Stimulated activated CD4-positive, alpha-beta T cell treated with anti-CD3 and anti-CD28 coated beads, Interleukin-15, amount 100 ng/mL, for 1 hour (primary cell): ENCODE results near the gene DPH2.

Experiments used
- DNase-seq, 2 donors: peaks; one replicate each; pipeline ENCODE4 v3.0.0-alpha.2; 2020; ENCODE audit warnings: low read depth in 1 of 2, low spot score in 1 of 2

The DPH2 gene

DNA sequence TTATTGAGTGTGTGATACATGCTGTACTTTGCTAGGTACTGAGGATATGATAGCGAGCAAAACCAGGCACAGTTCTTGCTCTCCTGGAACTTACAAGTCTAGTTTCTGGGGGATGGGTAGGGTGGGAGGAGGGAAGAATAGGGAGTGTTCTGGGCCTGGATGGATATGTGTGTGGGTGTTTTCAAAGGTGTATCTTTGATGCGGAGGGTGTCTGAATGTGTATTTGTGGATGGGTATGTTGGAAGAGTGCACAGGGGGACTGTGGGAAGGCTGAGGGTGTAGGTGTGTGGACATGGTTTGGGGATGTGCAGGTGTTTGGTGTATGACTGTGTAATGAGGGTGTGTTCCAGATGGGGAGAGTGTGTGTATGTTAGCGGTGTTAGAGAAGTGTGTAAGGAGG lies 4.5 kb upstream of the DPH2 start:
- DNase-seq = no peak

DNA sequence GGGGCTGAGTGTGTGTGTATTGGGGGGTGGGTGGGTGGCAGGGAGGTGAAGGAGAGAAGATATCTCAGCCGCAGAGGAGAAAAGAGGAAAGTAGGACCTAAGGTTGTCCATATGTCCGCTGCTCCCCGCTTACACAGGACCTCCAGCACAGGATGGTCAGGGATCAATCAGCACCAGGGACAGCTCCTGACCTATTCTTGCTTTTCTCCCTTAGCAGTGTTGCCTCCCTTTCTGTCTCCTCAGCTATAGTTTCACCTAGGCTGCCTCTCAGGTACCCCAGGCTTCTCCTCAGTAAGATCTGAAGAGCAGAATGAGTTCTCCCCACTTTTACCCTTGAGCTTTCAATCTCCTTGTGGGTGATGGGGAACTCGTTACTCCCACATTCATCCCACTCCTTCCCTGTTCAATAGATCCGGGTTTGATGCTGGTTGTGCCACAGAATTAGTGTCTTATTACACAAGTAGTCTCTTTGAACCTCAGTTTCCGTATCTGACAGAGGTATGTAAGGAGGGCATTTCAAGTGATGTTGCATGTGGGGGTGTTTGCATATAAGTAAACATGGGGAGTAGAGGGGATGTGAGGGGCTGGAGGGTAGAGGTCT lies 1.4 kb upstream of the DPH2 start:
- DNase-seq = no peak

DNA sequence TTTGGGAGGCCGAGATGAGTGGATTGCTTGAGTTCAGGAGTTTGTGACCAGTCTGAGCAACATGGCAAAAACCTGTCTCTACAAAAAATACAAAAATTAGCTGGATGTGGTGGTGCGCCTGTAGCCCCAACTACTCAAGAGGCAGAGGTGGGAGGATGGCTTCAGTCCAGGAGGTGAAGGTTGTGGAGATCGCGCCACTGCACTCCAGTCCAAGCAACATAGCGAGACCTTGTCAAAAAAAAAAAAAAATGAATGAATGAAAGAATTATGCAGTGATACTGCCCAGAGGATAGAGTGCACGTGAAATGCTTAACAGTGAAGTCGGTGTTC lies 429 bp upstream of the DPH2 start:
- DNase-seq = no peak

DNA sequence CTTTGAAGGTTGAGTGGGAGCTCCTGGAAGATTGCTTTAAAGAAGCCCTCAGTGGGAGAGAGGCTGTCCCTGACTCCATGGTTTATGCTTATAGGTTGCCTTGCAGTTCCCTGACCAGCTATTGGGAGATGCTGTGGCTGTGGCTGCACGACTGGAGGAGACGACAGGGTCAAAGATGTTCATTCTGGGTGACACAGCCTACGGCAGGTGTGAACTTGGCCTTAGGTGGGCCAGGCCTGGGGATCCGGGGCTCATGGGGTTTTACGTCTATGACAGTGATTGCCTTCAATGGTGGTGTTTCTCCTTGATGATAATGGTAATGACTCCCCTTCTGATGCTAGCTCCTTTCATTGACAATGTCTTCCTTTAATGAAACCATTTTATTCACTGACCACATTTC lies 692 bp downstream of the DPH2 start:
- no peak for DNase-seq

DNA sequence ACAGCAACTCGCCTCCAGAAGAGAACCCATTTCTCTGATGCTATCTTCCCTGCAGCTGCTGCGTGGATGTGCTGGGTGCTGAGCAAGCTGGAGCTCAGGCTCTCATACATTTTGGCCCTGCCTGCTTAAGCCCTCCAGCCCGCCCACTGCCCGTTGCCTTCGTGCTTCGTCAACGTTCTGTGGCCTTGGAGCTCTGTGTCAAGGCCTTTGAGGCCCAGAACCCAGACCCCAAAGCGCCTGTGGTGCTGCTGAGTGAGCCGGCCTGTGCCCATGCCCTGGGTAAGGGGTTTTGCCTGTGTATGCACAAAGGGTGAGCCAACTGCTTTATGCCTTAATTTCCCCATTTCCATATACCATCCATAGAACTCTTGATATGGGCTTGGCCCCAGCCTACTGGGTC lies 1.1 kb downstream of the DPH2 start:
- no peak for DNase-seq

DNA sequence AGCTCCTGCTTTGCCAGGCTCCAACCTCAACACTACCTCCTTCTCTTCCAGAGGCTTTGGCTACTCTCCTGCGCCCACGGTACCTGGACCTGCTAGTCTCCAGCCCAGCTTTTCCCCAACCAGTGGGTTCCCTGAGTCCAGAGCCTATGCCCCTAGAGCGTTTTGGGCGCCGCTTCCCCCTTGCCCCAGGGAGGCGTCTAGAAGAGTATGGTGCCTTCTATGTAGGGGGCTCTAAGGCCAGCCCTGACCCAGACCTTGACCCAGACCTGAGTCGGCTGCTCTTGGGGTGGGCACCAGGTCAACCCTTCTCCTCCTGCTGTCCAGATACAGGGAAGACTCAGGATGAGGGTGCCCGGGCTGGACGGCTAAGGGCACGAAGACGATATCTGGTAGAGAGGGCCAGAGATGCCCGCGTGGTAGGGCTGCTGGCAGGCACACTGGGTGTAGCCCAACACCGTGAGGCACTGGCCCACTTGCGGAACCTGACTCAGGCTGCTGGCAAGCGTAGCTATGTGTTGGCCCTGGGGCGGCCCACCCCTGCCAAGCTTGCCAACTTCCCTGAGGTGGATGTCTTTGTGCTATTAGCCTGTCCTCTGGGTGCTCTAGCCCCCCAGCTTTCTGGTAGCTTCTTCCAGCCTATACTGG lies 1.6 kb downstream of the DPH2 start:
- DNase-seq = no peak

DNA sequence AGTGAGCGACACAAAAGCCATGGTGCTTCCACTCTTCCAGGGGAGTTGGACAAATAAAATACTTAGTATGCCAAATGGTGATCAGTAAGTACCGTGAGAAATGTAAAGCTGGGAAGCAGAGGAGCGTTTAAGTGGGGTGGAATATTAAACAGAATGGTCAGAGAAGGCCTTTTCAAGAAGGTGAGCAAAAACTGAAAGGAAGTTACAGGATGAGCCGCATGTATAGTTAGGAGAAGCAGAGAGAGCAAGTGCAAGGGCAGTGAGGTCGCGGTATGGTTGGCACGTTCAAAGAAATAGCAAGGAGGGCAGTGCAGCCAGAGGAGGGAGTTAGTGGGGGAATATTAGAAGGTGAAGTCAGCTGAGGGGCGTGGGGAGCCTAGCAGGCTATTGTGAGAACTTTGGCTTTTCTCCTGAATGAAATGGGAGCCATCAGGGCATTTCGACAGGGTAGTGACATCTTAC lies 4.2 kb downstream of the DPH2 start:
- no peak for DNase-seq

DNA sequence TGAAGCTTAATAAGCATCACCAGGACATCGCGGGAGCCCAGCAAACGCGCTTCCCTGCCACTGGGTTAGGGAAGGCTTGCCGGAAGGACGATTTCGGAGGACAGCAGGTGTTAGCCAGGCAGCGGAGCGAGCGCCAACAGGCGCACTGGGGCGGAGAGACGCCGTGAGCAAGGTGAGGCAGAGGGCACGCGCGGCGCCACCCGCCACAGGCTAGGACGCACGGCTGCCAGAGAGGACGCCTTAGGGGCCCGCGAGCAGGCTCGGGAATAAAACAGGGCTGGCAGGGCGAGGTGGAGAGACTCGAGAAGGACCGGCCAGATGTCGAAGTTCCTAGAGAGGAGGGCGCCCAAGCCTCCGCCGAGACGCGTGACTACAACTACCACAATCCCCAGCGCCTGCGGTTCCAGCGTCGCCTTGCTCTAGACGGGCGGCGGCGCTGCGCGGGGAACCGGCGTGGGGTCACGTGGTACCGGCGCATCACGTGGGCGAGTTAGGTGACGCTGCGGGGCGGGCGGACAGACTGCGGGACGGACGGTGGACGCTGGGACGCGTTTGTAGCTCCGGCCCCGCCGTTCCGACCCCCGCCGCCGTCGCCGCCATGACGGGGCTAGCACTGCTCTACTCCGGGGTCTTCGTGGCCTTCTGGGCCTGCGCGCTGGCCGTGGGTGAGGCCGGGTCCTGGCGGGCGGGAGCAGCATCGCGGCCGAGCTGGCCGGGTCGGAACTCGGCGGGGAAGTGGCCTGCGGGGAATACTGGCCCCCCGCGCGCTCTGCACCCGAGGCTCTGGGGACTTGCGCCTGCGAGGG lies 4.8 kb downstream of the DPH2 start, which contains the start of gene ATP6V0B:
Gene ATP6V0B (plus strand): TSS at position 518 of the 806 bp plus-strand sequence. CDS start 81 bp downstream, at position 599.
- DNase-seq = peak; percentile 82 to 94

DNA sequence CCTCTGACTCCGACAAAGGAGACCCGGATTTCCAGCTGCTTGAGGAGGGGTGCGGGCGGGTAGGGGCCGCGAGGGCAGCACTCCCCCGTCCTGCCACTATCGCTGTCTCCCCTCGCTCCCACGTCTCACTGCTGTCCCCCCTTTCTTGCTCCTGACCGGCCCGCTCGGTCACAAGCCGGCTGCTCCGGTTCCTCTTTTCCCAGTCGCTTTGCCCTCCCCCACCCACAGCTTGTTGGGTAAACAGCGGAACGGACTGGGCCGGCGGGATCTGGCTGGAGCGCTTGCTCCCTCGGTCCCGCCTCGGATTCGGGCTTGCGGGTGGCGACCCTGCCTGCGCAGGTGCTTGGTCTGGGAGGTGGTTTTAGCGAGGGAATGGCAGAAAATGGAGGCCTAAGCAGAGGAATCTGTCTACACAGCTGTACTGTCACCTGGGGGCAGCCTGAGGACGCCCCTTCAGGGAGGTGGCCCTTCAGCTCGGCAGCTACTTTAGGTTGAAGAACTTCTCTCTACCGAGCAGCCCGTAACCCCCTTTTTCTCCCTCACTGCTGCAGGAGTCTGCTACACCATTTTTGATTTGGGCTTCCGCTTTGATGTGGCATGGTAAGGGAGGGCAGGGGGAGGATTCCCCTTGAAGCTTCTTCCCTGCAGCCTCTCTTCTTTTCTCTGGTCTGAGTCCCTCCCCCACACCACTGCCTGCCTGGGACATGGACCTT lies 5.6 kb downstream of the DPH2 start:
- DNase-seq = no peak

DNA sequence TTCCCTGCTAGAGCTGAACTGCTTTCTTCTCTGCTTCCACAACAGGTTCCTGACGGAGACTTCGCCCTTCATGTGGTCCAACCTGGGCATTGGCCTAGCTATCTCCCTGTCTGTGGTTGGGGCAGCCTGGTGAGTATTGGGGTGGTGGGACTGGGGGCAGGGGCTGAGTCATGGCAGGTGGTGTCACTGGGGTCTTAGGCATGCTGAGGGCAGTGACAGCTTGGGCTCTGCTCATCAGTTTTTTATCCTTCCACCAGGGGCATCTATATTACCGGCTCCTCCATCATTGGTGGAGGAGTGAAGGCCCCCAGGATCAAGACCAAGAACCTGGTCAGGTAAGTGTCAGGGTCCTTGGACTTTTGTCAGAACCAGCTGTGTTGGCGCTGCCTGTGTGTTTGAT lies 6.2 kb downstream of the DPH2 start:
- no peak for DNase-seq

DNA sequence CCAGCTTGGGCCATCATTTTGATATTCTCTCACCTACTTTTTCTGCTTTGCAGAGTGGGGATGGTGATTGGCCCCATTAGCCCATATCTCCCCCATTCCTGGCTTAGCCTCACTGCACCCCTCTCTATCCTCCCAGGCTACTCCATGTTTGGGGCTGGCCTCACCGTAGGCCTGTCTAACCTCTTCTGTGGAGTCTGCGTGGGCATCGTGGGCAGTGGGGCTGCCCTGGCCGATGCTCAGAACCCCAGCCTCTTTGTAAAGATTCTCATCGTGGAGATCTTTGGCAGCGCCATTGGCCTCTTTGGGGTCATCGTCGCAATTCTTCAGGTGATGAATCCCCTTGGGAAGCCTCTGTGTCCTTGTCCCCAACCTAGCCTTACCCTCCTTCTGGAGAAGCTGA lies 7.1 kb downstream of the DPH2 start:
- DNase-seq = no peak

DNA sequence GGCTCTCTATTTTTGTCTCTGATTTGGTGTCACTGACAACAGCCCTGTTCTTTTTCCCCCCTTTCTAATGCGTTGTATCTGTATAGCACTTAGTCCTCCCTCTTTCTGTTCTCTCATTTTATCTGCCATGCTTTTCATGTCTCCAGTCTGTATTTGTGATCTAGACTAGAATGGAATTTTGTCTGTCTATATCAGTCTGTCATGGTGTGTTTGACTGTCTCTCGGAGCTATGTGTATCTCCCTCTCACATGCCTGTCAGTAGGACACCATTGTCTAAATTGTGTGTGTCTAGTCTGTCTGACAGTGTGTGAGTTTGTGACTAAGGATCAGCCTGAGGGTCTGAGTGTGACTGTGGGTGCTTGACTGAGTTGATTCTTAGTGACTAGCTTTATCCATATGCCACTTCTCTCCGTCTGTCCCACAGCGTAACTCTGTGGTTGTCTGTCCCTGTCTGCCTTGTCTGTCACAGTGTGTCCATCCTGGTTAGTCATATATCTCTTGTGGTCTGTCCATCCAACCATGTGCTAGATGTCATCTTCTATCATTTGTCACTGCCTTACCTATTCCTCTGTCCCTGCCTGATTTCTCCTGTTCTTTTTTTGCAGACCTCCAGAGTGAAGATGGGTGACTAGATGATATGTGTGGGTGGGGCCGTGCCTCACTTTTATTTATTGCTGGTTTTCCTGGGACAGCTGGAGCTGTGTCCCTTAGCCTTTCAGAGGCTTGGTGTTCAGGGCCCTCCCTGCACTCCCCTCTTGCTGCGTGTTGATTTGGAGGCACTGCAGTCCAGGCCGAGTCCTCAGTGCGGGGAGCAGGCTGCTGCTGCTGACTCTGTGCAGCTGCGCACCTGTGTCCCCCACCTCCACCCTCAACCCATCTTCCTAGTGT lies 7.8 kb downstream of the DPH2 start:
- DNase-seq = no peak

DNA sequence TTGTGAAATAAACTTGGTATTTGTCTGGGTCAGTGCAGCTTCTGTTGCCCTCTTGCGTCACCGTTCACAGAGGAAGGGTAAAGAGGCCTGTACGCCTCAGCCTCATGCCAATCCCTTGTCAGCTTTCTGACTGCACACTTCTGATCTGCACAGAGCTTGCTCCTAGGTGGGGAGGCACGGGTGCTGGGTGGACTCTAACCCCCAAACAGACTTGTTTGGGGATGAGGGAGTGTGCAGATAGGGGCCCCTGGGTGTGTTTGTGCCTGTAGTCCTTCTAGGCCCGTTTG lies 8.4 kb downstream of the DPH2 start:
- DNase-seq = no peak

DNA sequence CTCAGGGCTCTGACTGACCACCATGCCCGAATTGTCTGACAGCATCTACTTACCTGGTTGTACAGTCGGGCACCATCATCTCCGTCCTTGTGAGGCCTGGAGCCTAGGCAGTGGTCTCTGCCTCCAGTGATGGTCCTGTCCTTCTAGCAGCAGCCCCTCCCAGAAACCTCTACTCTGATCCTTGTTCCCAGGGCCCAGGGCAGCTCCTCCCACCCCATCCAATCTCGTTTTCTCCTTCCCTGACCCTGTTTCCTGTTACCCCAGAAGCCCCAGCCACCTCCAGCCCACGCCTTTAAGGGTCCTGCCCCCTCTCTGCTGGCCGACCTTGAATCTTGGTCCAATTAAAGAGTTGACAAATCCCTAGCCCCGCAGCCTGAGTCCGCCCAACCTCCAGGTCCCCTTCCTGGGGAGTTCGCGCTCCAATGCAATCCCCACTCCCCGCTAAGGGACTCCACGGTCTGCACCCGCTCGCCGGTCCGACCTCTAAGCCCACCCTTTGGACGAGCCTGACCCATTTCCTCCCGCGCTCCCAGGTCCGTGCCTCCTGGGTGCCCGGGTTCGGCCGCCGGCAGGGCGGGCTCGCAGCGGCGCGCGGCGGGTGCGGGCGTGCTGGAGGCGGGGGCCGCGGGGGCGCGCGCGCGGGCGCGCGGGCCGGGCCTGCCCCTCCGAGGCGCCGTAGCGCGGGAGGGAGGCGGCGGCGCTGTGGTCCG lies 8.9 kb downstream of the DPH2 start, which contains the start of gene B4GALT2:
Gene B4GALT2 (plus strand): TSS at position 660 of the 710 bp plus-strand sequence. CDS start 1,951 bp downstream, outside the sequence.
- no peak for DNase-seq

DNA sequence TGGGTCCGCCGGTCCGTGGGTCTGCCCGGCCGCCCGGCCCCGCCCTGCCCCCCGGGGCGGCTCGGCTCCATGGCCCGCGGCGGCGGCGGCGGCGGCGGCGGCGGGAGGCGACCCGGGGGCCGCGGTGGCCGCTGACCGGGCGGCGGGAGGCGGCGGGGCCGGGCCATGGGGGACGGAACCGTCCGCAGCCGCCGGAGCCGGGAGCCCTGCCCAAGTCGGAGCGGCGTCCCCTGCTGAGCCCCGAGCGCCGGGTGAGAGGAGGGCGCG lies 9.4 kb downstream of the DPH2 start:
- DNase-seq = no peak

DNA sequence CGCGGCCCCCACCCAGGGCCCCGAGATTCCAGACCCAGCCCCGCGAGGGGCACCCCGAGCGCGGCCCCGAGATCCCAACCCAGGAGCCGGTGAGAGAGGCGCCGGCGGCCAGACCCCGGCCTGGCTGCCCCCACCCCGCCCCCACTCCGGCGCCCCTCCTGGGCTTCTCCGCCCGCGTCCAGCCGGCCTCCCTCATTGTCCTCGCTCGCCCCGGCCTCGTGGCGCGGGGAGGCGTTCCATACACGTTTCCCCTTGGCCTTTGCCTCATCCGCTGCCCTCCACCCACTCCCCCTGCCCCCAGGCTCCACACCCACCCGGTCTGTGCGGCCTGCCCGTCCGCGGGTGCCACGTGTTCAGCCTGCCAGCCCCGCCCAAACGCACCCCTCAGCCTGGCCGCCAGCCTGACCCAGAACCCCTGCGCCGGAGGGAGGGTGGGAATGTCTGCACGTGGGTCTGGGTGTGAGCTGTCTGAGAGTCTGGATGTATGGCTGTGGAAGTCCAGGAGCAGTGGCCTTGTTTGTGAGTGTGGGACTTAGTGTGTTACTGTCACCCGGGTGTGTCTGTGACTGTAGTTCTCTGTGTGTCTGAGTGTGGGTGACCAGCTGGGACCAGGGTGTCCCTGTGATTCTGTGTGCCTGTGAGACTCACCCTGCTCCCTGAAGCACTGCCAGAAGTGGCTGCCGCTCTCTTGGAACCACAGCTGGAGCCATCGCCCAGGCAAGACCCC lies 9.9 kb downstream of the DPH2 start:
- no peak for DNase-seq

DNA sequence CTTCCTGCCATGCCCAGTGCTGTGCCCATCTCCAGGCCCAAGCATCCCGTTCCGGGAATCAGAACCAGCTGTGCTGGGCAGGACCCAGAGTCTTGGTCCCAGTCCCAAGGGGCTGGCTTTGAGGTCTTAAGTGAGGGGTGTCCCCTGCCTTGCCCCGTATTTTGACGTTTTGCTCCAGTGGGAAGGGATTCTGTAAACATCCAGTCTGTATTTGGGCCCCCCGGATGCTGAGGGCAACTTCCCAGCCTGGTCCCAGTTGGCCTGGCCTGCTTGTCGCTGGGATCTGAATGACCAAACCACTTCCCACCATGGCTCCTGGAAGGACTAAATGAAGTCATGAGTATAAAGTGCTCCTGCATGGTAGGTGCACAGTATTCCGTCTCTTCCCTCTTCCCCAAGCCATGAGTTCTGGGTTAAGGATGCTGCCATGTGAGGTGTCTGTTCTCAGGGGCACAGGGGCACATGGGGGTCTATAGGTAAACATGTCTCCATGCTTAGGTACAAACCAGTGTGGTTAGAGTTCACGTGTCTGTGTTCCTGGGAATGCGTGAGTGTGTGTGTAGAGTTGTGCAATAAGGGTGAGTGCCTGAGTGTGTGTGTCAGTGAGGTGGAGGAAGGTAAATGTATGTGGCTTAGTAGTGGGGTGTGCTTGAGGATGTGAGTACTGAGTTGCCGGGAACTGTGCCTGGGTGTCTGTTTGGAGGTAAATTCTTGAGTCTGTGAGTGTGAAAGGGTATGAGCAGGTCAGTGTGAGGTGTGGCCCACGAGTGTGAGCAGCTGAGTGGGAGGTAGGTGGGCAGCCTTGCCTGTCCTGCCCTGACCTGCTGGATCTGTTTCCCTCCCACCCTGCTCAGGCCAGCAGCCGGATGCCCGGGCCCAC lies 10.7 kb downstream of the DPH2 start:
- DNase-seq = no peak

DNA sequence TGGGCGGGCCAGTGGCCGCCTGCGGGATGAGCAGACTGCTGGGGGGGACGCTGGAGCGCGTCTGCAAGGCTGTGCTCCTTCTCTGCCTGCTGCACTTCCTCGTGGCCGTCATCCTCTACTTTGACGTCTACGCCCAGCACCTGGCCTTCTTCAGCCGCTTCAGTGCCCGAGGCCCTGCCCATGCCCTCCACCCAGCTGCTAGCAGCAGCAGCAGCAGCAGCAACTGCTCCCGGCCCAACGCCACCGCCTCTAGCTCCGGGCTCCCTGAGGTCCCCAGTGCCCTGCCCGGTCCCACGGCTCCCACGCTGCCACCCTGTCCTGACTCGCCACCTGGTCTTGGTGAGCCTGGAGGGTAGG lies 11.3 kb downstream of the DPH2 start:
- no peak for DNase-seq

DNA sequence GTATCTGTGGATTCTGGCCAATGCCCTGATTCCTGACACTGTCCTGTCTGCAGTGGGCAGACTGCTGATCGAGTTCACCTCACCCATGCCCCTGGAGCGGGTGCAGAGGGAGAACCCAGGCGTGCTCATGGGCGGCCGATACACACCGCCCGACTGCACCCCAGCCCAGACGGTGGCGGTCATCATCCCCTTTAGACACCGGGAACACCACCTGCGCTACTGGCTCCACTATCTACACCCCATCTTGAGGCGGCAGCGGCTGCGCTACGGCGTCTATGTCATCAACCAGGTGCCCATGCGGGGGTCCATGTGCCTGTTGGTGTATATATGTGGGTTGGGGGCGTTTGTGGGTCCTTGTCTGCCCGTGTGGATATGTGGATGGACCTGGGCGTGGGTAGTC lies 11.8 kb downstream of the DPH2 start:
- DNase-seq = no peak
